Liver (tissue), 9 donors: ENCODE measurements around the gene GPR31. TPM values are rescaled to one million over a fixed set of nuclear protein-coding genes. Genes with fewer than 3 reads are reported as not detected.

Source experiments
- DNase-seq: peaks from one replicate; pipeline ENCODE4 v3.0.0-alpha.2; 2017; ENCODE audit warnings: low spot score
- H3K27ac ChIP-seq, 2 donors: one replicate each; pipeline ENCODE4 v1.7.0; 2013; ENCODE audit warnings: inconsistent platforms in 2 of 2, low read length in 2 of 2, control low read depth in 1 of 2, low read depth in 1 of 2, mild to moderate bottlenecking in 1 of 2
- H3K27me3 ChIP-seq, 4 donors: one replicate each; pipeline versions ENCODE4 v1.6.1 to v1.7.0; 2013; ENCODE audit warnings: low read length in 3 of 4, inconsistent platforms in 1 of 4, mild to moderate bottlenecking in 1 of 4, moderate library complexity in 1 of 4; ENCODE audit not compliant: control insufficient read depth in 4 of 4, insufficient read depth in 4 of 4
- H3K36me3 ChIP-seq, 4 donors: one replicate each; pipeline versions ENCODE4 v1.6.1 to v1.7.0; 2013; ENCODE audit warnings: low read length in 3 of 4, mild to moderate bottlenecking in 3 of 4, low read depth in 1 of 4, moderate library complexity in 1 of 4; ENCODE audit not compliant: control insufficient read depth in 4 of 4, insufficient read depth in 3 of 4
- H3K4me1 ChIP-seq, 4 donors: one replicate each; pipeline versions ENCODE4 v1.6.1 to v1.7.0; 2013; ENCODE audit warnings: low read length in 3 of 4, mild to moderate bottlenecking in 3 of 4, moderate library complexity in 1 of 4; ENCODE audit not compliant: control insufficient read depth in 4 of 4, insufficient read depth in 4 of 4
- H3K4me3 ChIP-seq, 3 donors: one replicate each; pipeline versions ENCODE4 v1.6.1 to v1.7.0; 2013; ENCODE audit warnings: low read length in 3 of 3, control low read depth in 1 of 3, low read depth in 1 of 3, mild to moderate bottlenecking in 1 of 3
- H3K9ac ChIP-seq, 2 donors: one replicate each; pipeline ENCODE4 v1.7.0; 2013; ENCODE audit warnings: low read length in 2 of 2, mild to moderate bottlenecking in 2 of 2, moderate library complexity in 2 of 2, control low read depth in 1 of 2, low read depth in 1 of 2
- H3K9me3 ChIP-seq, 4 donors: one replicate each; pipeline versions ENCODE4 v1.6.1 to v1.7.0; 2013; ENCODE audit warnings: low read length in 3 of 4; ENCODE audit not compliant: control insufficient read depth in 4 of 4
- ATF3 ChIP-seq: IDR thresholded peaks from 2 replicates; pipeline ENCODE4 v1.6.1; 2016; ENCODE audit warnings: antibody characterized with exemption
- CTCF ChIP-seq: fragments of 150-350 bp; IDR thresholded peaks from 2 replicates; pipeline ENCODE4 v1.5.1; 2017; ENCODE audit warnings: improper control_type of control experiment, low read depth, low read length; ENCODE audit not compliant: missing input control
- EGR1 ChIP-seq, 2 donors: IDR thresholded peaks; 2 replicates each; pipeline ENCODE4 v1.6.1; 2016 to 2018; ENCODE audit warnings: antibody characterized with exemption in 2 of 2, low read depth in 2 of 2
- FOXA1 ChIP-seq: IDR thresholded peaks from 2 replicates; pipeline ENCODE4 v1.6.1; 2016; ENCODE audit warnings: antibody characterized with exemption
- FOXA2 ChIP-seq: IDR thresholded peaks from 2 replicates; pipeline ENCODE4 v1.6.1; 2016; ENCODE audit warnings: antibody characterized with exemption
- GABPA ChIP-seq, 2 donors: IDR thresholded peaks in 1 of 2; conservative IDR thresholded peaks in 1 of 2; 2 replicates each; pipeline ENCODE4 v1.6.1; 2016; ENCODE audit warnings: antibody characterized with exemption in 2 of 2, mild to moderate bottlenecking in 1 of 2, moderate library complexity in 1 of 2
- HNF4A ChIP-seq, 2 donors: conservative IDR thresholded peaks; 2 replicates each; pipeline ENCODE4 v1.6.1; 2016; ENCODE audit warnings: antibody characterized with exemption in 2 of 2, mild to moderate bottlenecking in 2 of 2
- HNF4G ChIP-seq: IDR thresholded peaks from 2 replicates; pipeline ENCODE4 v1.6.1; 2016; ENCODE audit warnings: antibody characterized with exemption
- JUND ChIP-seq, 2 donors: IDR thresholded peaks; 2 replicates each; pipeline ENCODE4 v1.6.1; 2016; ENCODE audit warnings: antibody characterized with exemption in 2 of 2
- MAX ChIP-seq: IDR thresholded peaks from 2 replicates; pipeline ENCODE4 v1.6.1; 2016; ENCODE audit warnings: antibody characterized with exemption
- NR2F2 ChIP-seq: IDR thresholded peaks from 2 replicates; pipeline ENCODE4 v1.6.1; 2016; ENCODE audit warnings: antibody characterized with exemption
- RAD21 ChIP-seq, 2 donors: IDR thresholded peaks; 2 replicates each; pipeline ENCODE4 v1.6.1; 2016; ENCODE audit warnings: antibody characterized with exemption in 2 of 2, mild to moderate bottlenecking in 2 of 2
- REST ChIP-seq: IDR thresholded peaks from 2 replicates; pipeline ENCODE4 v1.6.1; 2016; ENCODE audit warnings: antibody characterized with exemption, mild to moderate bottlenecking
- RXRA ChIP-seq, 2 donors: IDR thresholded peaks; 2 replicates each; pipeline ENCODE4 v1.6.1; 2017 to 2018; ENCODE audit warnings: antibody characterized with exemption in 2 of 2, mild to moderate bottlenecking in 1 of 2
- SP1 ChIP-seq: IDR thresholded peaks from 2 replicates; pipeline ENCODE4 v1.6.1; 2018; ENCODE audit warnings: antibody characterized with exemption, mild to moderate bottlenecking
- TAF1 ChIP-seq: conservative IDR thresholded peaks from 2 replicates; pipeline ENCODE4 v1.6.1; 2016; ENCODE audit warnings: antibody characterized with exemption, mild to moderate bottlenecking
- YY1 ChIP-seq: IDR thresholded peaks from 2 replicates; pipeline ENCODE4 v1.6.1; 2016; ENCODE audit warnings: antibody characterized with exemption, mild to moderate bottlenecking
- ZBTB33 ChIP-seq: IDR thresholded peaks from 2 replicates; pipeline ENCODE4 v1.6.1; 2016; ENCODE audit warnings: antibody characterized with exemption
- WGBS: extraction: QIAGEN DNeasy Blood & Tissue Kit; methylation state at CpG from one replicate; pipeline ENCODE4 v1.1.7; 2013; 5-methylcytosine and 5-hydroxymethylcytosine counted together
- polyA plus RNA-seq, 2 donors: library from polyadenylated mRNA; stranded (reverse) in 1 of 2; unstranded in 1 of 2; fragments of 200-250 nt in 1 of 2; fragments of >200 nt in 1 of 2; fragmentation: Nextera tagmentation in 1 of 2; extraction: Ambion mirVana in 1 of 2; gene quantifications; one replicate each; pipeline versions ENCODE4 v1.2.1 to v1.2.3, GENCODE V29; 2013 to 2015
- total RNA-seq, 2 donors: library from RNA; depleted of rRNA; stranded (reverse); fragments of >200 nt; gene quantifications; one replicate each; pipeline ENCODE4 v1.2.3, GENCODE V29; 2014
- donor health status: healthy.
- donor health status: healthy.
- donor health status: healthy.
- donor health status: healthy.
- donor health status: healthy.

Gene GPR31
- total and polyA plus RNA-seq, 4 donors, result not detected

GRCh38 chr6:167119670-167120582, 37.9 kb downstream of the GPR31 start:
- H3K9me3 ChIP-seq, result no peaks in the 10 kb centered on the region
- no peak for TF ChIP-seq HNF4A (conservative IDR thresholded peaks at IDR 0.05)
- no peak for TF ChIP-seq EGR1 (IDR thresholded peaks at IDR 0.05; ENCODE audit: low read depth in 2 of 2)
- TF ChIP-seq JUND (IDR thresholded peaks at IDR 0.05), result no peak
- TF ChIP-seq RXRA (IDR thresholded peaks at IDR 0.05), result no peak
- TF ChIP-seq NR2F2, result no peak
- no peak for TF ChIP-seq YY1
- TF ChIP-seq CTCF, result no peak
- no peak for TF ChIP-seq FOXA1
- TF ChIP-seq ZBTB33, result no peak
- TF ChIP-seq HNF4G, result no peak
- TF ChIP-seq ATF3, result no peak
- no peak for TF ChIP-seq SP1
- TF ChIP-seq RAD21 (IDR thresholded peaks at IDR 0.05), result no peak
- no peak for TF ChIP-seq MAX
- TF ChIP-seq FOXA2, result no peak
- TF ChIP-seq TAF1, result no peak
- no peak for TF ChIP-seq GABPA (IDR thresholded peaks at IDR 0.05 in 1 of 2, conservative IDR thresholded peaks at IDR 0.05 in 1 of 2)
- H3K36me3 ChIP-seq, result no peaks in the 10 kb centered on the region
- no peaks in the 10 kb centered on the region for H3K27me3 ChIP-seq
- no peak overlapping the region for H3K9ac ChIP-seq
- H3K4me3 ChIP-seq, result no peak overlapping the region
- WGBS, result 77% methylated on average over 8 of the region's 8 CpGs
- H3K4me1 ChIP-seq, result peaks cover 0 to 7% (median 0%) of the 10 kb centered on the region in 4 donors
- H3K27ac ChIP-seq, result no peak overlapping the region
- no peak for DNase-seq

- DNase-seq, result no peak
- Histone ChIP-seq H3K27ac (no peak overlapping the region), H3K36me3 (no peaks in the 10 kb centered on the region), H3K9ac (no peak overlapping the region), H3K4me1 (peaks cover 0 to 7% (median 0%) of the 10 kb centered on the region in 4 donors), H3K9me3 (no peaks in the 10 kb centered on the region), H3K27me3 (no peaks in the 10 kb centered on the region), H3K4me3 (no peak overlapping the region)
- WGBS, result 91% methylated on average over 12 of the region's 12 CpGs
- no peak for TF ChIP-seq TAF1
- TF ChIP-seq EGR1 (IDR thresholded peaks at IDR 0.05; ENCODE audit: low read depth in 2 of 2), result no peak
- no peak for TF ChIP-seq MAX
- no peak for TF ChIP-seq HNF4G
- no peak for TF ChIP-seq REST
- no peak for TF ChIP-seq NR2F2
- TF ChIP-seq RAD21 (IDR thresholded peaks at IDR 0.05), result no peak
- no peak for TF ChIP-seq FOXA2
- no peak for TF ChIP-seq HNF4A (conservative IDR thresholded peaks at IDR 0.05)
- TF ChIP-seq CTCF, result no peak
- TF ChIP-seq GABPA (IDR thresholded peaks at IDR 0.05 in 1 of 2, conservative IDR thresholded peaks at IDR 0.05 in 1 of 2), result no peak
- TF ChIP-seq YY1, result no peak
- TF ChIP-seq JUND (IDR thresholded peaks at IDR 0.05), result no peak
- no peak for TF ChIP-seq RXRA (IDR thresholded peaks at IDR 0.05)
- no peak for TF ChIP-seq FOXA1
- TF ChIP-seq SP1, result no peak
These were observed 38.9 kb downstream of the GPR31 start for GRCh38 chr6:167118839-167119238.
